SK-N-SH treated with all-trans-retinoic acid at 6 μM for 48 hours (cell line): Measurements from ENCODE around the gene ZBTB9.

Experiments
- ATAC-seq: fragments of 200-7000 bp; cut with Tn5 transposase; 3 replicates; pipeline ENCODE4 v1.9.1; 2020; ENCODE audit warnings: mild to moderate bottlenecking, moderate library complexity
- ARNTL ChIP-seq: fragments of 450-650 bp; formaldehyde crosslinking; IDR thresholded peaks from 2 replicates; pipeline ENCODE4 v1.5.0; 2020; ENCODE audit warnings: low read depth, mild to moderate bottlenecking, moderate library complexity, borderline replicate concordance
- BACH2 ChIP-seq: fragments of 250-450 bp; sonication (Bioruptor Pico); IDR thresholded peaks from 2 replicates; pipeline ENCODE4 v1.9.0; 2021; ENCODE audit warnings: mild to moderate bottlenecking, borderline replicate concordance
- ESRRG ChIP-seq: fragments of 250-450 bp; sonication (Bioruptor Pico); IDR thresholded peaks from 2 replicates; pipeline ENCODE4 v1.6.1; 2021; ENCODE audit warnings: mild to moderate bottlenecking
- GLIS3 ChIP-seq: fragments of 250-450 bp; sonication (Bioruptor Pico); IDR thresholded peaks from 2 replicates; pipeline ENCODE4 v1.5.0; 2020; ENCODE audit warnings: mild to moderate bottlenecking, moderate library complexity
- ISL1 ChIP-seq: fragments of 250-450 bp; sonication (Bioruptor Pico); IDR thresholded peaks from 2 replicates; pipeline ENCODE4 v2.1.2; 2022; ENCODE audit warnings: mild to moderate bottlenecking, moderate library complexity
- OSR1 ChIP-seq: fragments of 250-450 bp; sonication (Bioruptor Pico); IDR thresholded peaks from 2 replicates; pipeline ENCODE4 v1.8.0; 2022; ENCODE audit warnings: moderate library complexity, mild to moderate bottlenecking, inconsistent platforms
- PPARA ChIP-seq: fragments of 250-450 bp; sonication (Bioruptor Pico); IDR thresholded peaks from 2 replicates; pipeline ENCODE4 v1.5.0; 2020; ENCODE audit warnings: mild to moderate bottlenecking, borderline replicate concordance
- RARB ChIP-seq: fragments of 250-450 bp; sonication (Bioruptor Pico); IDR thresholded peaks from 2 replicates; pipeline ENCODE4 v1.8.0; 2021; ENCODE audit warnings: mild to moderate bottlenecking, moderate library complexity
- SNAI2 ChIP-seq: fragments of 250-450 bp; sonication (Bioruptor Pico); IDR thresholded peaks from 2 replicates; pipeline ENCODE4 v1.5.0; 2020; ENCODE audit warnings: mild to moderate bottlenecking, moderate library complexity
- TCF4 ChIP-seq: fragments of 250-450 bp; sonication (Bioruptor Pico); IDR thresholded peaks from 2 replicates; pipeline ENCODE4 v1.8.0; 2021; ENCODE audit warnings: mild to moderate bottlenecking, moderate library complexity, borderline replicate concordance
- TOX ChIP-seq: fragments of 250-450 bp; sonication (Bioruptor Pico); IDR thresholded peaks from 2 replicates; pipeline ENCODE4 v1.8.0; 2021; ENCODE audit warnings: mild to moderate bottlenecking, moderate library complexity, borderline replicate concordance
- ZC3H10 ChIP-seq: fragments of 250-450 bp; sonication (Bioruptor Pico); IDR thresholded peaks from 2 replicates; pipeline ENCODE4 v1.5.1; 2021; ENCODE audit warnings: mild to moderate bottlenecking, moderate library complexity
- ZFP3 ChIP-seq: fragments of 250-450 bp; sonication (Bioruptor Pico); IDR thresholded peaks from 2 replicates; pipeline ENCODE4 v1.5.0; 2020; ENCODE audit warnings: mild to moderate bottlenecking, moderate library complexity
- ZFP30 ChIP-seq: fragments of 450-650 bp; formaldehyde crosslinking; IDR thresholded peaks from 2 replicates; pipeline ENCODE4 v1.5.0; 2022; ENCODE audit warnings: mild to moderate bottlenecking, moderate library complexity
- ZNF565 ChIP-seq: fragments of 450-650 bp; formaldehyde crosslinking; conservative IDR thresholded peaks from 2 replicates; pipeline ENCODE4 v1.5.0; 2020; ENCODE audit warnings: low read depth, mild to moderate bottlenecking, moderate library complexity
- ZNF70 ChIP-seq: fragments of 450-650 bp; formaldehyde crosslinking; IDR thresholded peaks from 2 replicates; pipeline ENCODE4 v1.5.0; 2020; ENCODE audit warnings: mild to moderate bottlenecking, moderate library complexity
- ZNF8 ChIP-seq: fragments of 450-650 bp; formaldehyde crosslinking; IDR thresholded peaks from 2 replicates; pipeline ENCODE4 v1.5.0; 2020; ENCODE audit warnings: mild to moderate bottlenecking, moderate library complexity
- TF ChIP-seq, protein P1 (sequence below): fragments of 250-450 bp; sonication (Bioruptor Pico); IDR thresholded peaks from 2 replicates; pipeline ENCODE4 v1.5.1; 2020; ENCODE audit warnings: low read depth, mild to moderate bottlenecking, moderate library complexity
- TF ChIP-seq, protein P2 (sequence below): fragments of 250-450 bp; sonication (Bioruptor Pico); IDR thresholded peaks from 2 replicates; pipeline ENCODE4 v1.5.0; 2020; ENCODE audit warnings: mild to moderate bottlenecking, moderate library complexity
- TF ChIP-seq, protein P3 (sequence below): fragments of 250-450 bp; sonication (Bioruptor Pico); IDR thresholded peaks from 2 replicates; pipeline ENCODE4 v1.5.1; 2021; ENCODE audit warnings: mild to moderate bottlenecking, moderate library complexity
- TF ChIP-seq, protein P4 (sequence below): fragments of 250-450 bp; sonication (Bioruptor Pico); IDR thresholded peaks from 2 replicates; pipeline ENCODE4 v1.8.0; 2020; ENCODE audit warnings: mild to moderate bottlenecking, moderate library complexity, borderline replicate concordance

Gene ZBTB9

DNA sequence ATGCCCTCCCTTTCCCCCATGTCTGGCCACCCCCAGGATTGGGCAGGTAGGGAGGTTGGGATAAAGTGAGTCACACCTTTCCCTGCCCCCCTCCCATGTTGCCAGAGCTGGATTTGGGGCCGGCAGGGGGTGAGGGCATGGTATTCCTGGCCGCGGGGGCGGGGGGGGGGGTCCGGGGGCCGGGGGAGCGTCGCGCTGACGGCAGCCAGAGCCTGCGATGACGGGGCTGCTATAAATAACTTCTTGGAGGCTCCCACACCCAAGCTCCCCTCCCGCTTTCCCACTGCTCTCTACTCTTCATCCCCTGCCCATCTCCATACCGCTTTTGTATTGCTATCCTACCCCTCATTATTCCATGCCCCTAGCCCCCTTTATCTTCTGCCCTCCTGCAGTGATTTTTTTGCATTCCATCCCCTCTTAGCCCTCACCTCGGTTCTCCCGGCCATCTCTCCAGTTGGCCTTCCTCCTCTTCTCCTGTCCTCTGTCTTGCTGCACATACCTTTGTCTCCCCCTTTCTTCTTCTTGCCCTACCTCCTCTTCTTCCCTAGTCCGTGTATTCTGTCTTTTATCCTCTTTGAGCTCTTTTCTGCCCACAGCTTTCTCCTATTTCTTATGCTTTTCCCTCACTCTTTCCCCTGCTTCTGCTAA, 20.7 kb upstream of the ZBTB9 start:
- ATAC-seq, result no peak
- TF ChIP-seq, protein P1, sequence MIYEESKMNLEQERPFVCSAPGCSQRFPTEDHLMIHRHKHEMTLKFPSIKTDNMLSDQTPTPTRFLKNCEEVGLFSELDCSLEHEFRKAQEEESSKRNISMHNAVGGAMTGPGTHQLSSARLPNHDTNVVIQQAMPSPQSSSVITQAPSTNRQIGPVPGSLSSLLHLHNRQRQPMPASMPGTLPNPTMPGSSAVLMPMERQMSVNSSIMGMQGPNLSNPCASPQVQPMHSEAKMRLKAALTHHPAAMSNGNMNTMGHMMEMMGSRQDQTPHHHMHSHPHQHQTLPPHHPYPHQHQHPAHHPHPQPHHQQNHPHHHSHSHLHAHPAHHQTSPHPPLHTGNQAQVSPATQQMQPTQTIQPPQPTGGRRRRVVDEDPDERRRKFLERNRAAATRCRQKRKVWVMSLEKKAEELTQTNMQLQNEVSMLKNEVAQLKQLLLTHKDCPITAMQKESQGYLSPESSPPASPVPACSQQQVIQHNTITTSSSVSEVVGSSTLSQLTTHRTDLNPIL (CRISPR knock-in tag), result no peak
- TF ChIP-seq GLIS3, result no peak
- no peak for TF ChIP-seq ZNF70 (CRISPR knock-in tag)

DNA sequence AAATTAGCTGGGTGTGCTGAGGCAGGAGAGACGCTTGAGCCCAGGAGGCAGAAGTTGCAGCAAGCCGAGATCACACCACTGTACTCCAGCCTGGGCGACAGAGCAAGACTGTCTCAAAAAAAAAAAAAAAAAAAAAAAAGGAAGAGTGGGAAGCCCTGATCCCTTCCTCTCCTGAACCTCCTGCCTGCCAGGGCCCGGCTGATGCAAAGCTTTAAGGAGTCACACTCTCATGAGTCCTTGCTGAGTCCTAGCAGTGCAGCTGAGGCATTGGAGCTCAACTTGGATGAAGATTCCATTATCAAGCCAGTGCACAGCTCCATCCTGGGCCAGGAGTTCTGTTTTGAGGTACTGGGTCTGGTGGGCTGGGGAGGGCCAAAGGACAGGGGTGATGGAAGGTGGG, 19.4 kb upstream of the ZBTB9 start:
- ATAC-seq, result no peak

DNA sequence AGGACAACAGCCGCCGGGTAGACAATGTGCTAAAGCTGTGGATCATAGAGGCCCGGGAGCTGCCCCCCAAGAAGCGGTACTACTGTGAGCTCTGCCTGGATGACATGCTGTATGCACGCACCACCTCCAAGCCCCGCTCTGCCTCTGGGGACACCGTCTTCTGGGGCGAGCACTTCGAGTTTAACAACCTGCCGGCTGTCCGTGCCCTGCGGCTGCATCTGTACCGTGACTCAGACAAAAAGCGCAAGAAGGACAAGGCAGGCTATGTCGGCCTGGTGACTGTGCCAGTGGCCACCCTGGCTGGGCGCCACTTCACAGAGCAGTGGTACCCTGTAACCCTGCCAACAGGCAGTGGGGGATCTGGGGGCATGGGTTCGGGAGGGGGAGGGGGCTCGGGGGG, 16.7 kb upstream of the ZBTB9 start:
- TF ChIP-seq OSR1 (no peak), ISL1 (CRISPR knock-in tag) (no peak), ZNF70 (CRISPR knock-in tag) (no peak), ZNF565 (CRISPR knock-in tag) (no peak), GLIS3 (no peak), BACH2 (CRISPR knock-in tag) (no peak), RARB (no peak), SNAI2 (CRISPR knock-in tag) (no peak)
- TF ChIP-seq, protein P2, sequence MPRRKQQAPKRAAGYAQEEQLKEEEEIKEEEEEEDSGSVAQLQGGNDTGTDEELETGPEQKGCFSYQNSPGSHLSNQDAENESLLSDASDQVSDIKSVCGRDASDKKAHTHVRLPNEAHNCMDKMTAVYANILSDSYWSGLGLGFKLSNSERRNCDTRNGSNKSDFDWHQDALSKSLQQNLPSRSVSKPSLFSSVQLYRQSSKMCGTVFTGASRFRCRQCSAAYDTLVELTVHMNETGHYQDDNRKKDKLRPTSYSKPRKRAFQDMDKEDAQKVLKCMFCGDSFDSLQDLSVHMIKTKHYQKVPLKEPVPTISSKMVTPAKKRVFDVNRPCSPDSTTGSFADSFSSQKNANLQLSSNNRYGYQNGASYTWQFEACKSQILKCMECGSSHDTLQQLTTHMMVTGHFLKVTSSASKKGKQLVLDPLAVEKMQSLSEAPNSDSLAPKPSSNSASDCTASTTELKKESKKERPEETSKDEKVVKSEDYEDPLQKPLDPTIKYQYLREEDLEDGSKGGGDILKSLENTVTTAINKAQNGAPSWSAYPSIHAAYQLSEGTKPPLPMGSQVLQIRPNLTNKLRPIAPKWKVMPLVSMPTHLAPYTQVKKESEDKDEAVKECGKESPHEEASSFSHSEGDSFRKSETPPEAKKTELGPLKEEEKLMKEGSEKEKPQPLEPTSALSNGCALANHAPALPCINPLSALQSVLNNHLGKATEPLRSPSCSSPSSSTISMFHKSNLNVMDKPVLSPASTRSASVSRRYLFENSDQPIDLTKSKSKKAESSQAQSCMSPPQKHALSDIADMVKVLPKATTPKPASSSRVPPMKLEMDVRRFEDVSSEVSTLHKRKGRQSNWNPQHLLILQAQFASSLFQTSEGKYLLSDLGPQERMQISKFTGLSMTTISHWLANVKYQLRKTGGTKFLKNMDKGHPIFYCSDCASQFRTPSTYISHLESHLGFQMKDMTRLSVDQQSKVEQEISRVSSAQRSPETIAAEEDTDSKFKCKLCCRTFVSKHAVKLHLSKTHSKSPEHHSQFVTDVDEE, result no peak
- TF ChIP-seq, protein P3, sequence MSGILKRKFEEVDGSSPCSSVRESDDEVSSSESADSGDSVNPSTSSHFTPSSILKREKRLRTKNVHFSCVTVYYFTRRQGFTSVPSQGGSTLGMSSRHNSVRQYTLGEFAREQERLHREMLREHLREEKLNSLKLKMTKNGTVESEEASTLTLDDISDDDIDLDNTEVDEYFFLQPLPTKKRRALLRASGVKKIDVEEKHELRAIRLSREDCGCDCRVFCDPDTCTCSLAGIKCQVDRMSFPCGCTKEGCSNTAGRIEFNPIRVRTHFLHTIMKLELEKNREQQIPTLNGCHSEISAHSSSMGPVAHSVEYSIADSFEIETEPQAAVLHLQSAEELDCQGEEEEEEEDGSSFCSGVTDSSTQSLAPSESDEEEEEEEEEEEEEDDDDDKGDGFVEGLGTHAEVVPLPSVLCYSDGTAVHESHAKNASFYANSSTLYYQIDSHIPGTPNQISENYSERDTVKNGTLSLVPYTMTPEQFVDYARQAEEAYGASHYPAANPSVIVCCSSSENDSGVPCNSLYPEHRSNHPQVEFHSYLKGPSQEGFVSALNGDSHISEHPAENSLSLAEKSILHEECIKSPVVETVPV, result no peak
- TF ChIP-seq, protein P4, sequence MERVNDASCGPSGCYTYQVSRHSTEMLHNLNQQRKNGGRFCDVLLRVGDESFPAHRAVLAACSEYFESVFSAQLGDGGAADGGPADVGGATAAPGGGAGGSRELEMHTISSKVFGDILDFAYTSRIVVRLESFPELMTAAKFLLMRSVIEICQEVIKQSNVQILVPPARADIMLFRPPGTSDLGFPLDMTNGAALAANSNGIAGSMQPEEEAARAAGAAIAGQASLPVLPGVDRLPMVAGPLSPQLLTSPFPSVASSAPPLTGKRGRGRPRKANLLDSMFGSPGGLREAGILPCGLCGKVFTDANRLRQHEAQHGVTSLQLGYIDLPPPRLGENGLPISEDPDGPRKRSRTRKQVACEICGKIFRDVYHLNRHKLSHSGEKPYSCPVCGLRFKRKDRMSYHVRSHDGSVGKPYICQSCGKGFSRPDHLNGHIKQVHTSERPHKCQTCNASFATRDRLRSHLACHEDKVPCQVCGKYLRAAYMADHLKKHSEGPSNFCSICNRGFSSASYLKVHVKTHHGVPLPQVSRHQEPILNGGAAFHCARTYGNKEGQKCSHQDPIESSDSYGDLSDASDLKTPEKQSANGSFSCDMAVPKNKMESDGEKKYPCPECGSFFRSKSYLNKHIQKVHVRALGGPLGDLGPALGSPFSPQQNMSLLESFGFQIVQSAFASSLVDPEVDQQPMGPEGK (CRISPR knock-in tag), result no peak
- ATAC-seq, result no peak

More for the DNA sequence above, 19.4 kb upstream of the ZBTB9 start:
- no peak for TF ChIP-seq RARB
- no peak for TF ChIP-seq ZNF8 (CRISPR knock-in tag)

DNA sequence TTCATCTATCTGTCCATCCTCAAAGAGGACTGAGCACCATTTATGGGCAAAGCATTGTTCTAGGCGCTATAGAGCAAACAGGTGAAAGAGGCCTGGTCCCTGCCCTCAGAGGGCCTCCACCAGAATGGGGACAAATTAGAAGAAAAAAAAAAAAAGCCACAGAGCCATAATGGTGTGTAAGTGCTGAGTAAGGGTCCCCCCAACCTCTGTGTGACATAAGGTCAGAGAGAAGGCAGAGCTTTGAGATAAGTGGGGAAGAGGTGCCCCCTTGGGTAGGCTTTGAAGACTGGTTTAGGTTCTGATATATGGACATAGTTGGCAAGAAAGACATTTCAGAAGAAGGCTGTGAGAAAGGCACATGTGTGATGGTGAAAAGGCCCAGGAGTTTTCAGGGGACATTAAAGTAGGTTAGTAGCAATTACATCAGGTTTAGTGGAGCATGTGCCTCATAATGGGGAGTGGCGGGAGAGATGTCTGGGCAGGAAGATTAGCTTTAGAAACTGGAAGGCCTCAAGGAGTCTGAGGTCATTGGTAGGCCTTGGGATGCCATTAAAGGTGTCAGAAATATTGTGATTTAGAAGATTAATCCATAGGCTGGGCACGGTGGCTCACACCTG, 15.3 kb upstream of the ZBTB9 start:
- no peak for ATAC-seq
- TF ChIP-seq GLIS3 (no peak), ARNTL (CRISPR knock-in tag) (no peak), ZFP3 (CRISPR knock-in tag) (no peak), TOX (no peak), ZNF70 (CRISPR knock-in tag) (no peak), SNAI2 (CRISPR knock-in tag) (no peak), TCF4 (CRISPR knock-in tag) (no peak), ZNF565 (CRISPR knock-in tag) (no peak), ZNF8 (CRISPR knock-in tag) (no peak), ESRRG (CRISPR knock-in tag) (no peak), ZFP30 (CRISPR knock-in tag) (no peak), ZC3H10 (CRISPR knock-in tag) (no peak), PPARA (CRISPR knock-in tag) (no peak)
- TF ChIP-seq, protein P4 (CRISPR knock-in tag), result no peak
- TF ChIP-seq, protein P1 (CRISPR knock-in tag), result no peak
- TF ChIP-seq, protein P2, result no peak
